Loucy (cell line): ENCODE results near the gene GNB1.

ENCODE experiments used
- EZH2phosphoT487 ChIP-seq: fragments of 200-600 bp; IDR thresholded peaks from 2 replicates; pipeline ENCODE4 v1.6.1; 2018; ENCODE audit warnings: antibody characterized with exemption, mild to moderate bottlenecking, moderate library complexity, borderline replicate concordance
- TF ChIP-seq, protein P1 (sequence below): fragments of 200-600 bp; sonication (generic); conservative IDR thresholded peaks from 2 replicates; pipeline ENCODE4 v1.5.1; 2014; ENCODE audit warnings: mild to moderate bottlenecking, antibody characterized with exemption, low read length

DNA sequence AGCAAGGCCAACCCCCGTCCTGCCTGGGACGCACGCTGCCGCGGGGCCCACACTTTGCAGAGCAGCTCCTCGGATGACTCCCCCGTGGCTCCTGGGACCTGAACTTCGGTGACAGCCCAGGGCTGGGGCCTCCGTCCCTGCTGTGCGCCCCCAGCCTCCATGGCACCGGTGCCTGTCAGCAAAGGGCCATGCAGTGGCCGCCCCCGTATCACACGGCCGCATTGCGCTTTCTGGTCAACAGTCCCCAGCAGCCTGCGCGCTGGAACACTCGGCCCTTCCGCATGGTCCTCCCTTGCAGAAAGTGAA lies 130.6 kb downstream of the GNB1 start:
- TF ChIP-seq EZH2phosphoT487, result no peak
- TF ChIP-seq, protein P1, sequence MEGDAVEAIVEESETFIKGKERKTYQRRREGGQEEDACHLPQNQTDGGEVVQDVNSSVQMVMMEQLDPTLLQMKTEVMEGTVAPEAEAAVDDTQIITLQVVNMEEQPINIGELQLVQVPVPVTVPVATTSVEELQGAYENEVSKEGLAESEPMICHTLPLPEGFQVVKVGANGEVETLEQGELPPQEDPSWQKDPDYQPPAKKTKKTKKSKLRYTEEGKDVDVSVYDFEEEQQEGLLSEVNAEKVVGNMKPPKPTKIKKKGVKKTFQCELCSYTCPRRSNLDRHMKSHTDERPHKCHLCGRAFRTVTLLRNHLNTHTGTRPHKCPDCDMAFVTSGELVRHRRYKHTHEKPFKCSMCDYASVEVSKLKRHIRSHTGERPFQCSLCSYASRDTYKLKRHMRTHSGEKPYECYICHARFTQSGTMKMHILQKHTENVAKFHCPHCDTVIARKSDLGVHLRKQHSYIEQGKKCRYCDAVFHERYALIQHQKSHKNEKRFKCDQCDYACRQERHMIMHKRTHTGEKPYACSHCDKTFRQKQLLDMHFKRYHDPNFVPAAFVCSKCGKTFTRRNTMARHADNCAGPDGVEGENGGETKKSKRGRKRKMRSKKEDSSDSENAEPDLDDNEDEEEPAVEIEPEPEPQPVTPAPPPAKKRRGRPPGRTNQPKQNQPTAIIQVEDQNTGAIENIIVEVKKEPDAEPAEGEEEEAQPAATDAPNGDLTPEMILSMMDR, result no peak
